Loucy (cell line): Measurements from ENCODE around the gene KPNA6.

Source experiments
- CTCF ChIP-seq: fragments of 200-600 bp; sonication (generic); conservative IDR thresholded peaks from 2 replicates; pipeline ENCODE4 v1.5.1; 2014; ENCODE audit warnings: mild to moderate bottlenecking, antibody characterized with exemption, low read length
- EZH2phosphoT487 ChIP-seq: fragments of 200-600 bp; IDR thresholded peaks from 2 replicates; pipeline ENCODE4 v1.6.1; 2018; ENCODE audit warnings: antibody characterized with exemption, mild to moderate bottlenecking, moderate library complexity, borderline replicate concordance

- TF ChIP-seq EZH2phosphoT487 (no peak), CTCF (no peak)
These were observed 33.0 kb upstream of the KPNA6 start for GRCh38 chr1:32074841-32075240.
